Measurements from ENCODE around the gene THAP10.
"Not testable (repeated sequence)": the region's sequence is repeated elsewhere in the genome, so short reads cannot be mapped to it uniquely, and the experiment has no call there.

THAP10 gene

GRCh38 chr15:70859322-70859908 lies 32.8 kb downstream of the THAP10 start:
- H3K4me3 ChIP-seq (replicated peaks; ENCODE audit: low read depth, low read length), result no peak overlapping the region
- no peak for DNase-seq (ENCODE audit: extremely low read depth, low read depth)
- TF ChIP-seq CTCF (IDR thresholded peaks at IDR 0.05; ENCODE audit: low read depth, low read length, missing control alignments), result no peak

DNA sequence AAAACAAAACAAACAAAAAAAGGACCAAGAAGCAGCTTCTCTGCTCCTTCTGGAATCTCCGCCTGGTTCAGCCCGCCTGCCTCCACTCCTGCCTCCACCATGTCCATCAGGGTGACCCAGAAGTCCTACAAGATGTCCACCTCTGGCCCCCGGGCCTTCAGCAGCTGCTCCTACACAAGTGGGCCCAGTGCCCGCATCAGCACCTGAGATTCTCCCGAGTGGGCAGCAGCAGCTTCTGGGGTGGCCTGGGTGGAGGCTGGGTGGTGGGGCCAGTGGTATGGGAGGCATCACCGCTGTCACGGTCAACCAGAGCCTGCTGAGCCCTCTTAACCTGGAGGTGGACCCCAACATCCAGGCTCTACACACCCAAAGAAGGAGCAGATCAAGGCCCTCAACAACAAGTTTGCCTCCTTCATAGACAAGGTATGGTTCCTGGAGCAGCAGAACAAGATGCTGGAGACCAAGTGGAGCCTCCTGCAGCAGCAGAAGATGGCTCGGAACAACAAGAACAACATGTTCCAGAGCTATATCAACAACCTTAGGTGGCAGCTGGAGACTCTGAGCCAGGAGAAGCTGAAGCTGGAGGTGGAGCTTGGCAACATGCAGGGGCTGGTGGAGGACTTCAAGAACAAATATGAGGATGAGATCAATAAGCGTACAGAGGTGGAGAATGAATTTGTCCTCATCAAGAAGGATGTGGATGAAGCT lies 33.5 kb downstream of the THAP10 start:
- not testable (repeated sequence) for DNase-seq (ENCODE audit: extremely low read depth, low read depth); H3K4me3 ChIP-seq (replicated peaks; ENCODE audit: low read depth, low read length)

- TF ChIP-seq CTCF (IDR thresholded peaks at IDR 0.05; ENCODE audit: low read depth, low read length, missing control alignments), result no peak
- no peak for DNase-seq (ENCODE audit: extremely low read depth, low read depth)
- H3K4me3 ChIP-seq (replicated peaks; ENCODE audit: low read depth, low read length), result no peak overlapping the region
Measured at GRCh38 chr15:70857562-70858285, 34.5 kb downstream of the THAP10 start.

- H3K4me3 ChIP-seq (replicated peaks; ENCODE audit: low read depth, low read length), result peak overlapping the region; percentile 13
- DNase-seq (ENCODE audit: extremely low read depth, low read depth), result peak; percentile 91
Measured at GRCh38 chr15:70856884-70857561, 35.2 kb downstream of the THAP10 start.

DNA sequence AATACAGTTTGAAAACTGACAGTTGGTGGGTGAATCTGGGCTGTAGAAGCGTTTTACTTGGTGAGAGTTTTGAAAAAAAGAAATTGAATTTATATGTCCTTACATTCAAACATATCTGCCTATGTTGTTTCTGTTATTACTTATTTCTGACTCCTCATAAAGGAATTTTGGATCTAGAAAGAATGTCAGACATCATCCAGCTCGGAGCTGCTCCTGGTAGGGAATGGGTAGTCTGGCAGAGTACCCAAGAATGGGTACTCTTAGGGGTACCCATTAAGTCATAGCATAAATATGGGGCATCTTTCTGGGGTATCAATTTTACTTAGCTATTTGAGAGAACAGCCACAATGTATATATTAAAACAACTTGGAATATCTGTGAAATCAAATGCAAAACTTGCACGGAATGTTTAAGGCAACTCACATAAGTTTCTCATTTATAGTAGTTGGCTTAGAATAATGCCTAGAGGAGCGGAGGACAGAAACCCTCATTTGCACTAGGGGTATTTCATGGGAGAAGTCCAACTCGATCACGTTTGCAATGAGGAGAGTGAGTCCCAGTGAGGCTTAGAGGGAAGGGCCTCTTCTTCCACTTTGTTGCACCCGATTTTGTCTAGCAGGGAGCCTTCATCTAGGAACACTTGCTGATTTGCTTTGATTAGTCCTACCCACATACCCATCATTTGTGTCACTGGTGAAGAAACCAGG lies 35.9 kb downstream of the THAP10 start:
- DNase-seq (ENCODE audit: extremely low read depth, low read depth), result no peak
- no peak for TF ChIP-seq CTCF (IDR thresholded peaks at IDR 0.05; ENCODE audit: low read depth, low read length, missing control alignments)
- H3K4me3 ChIP-seq (replicated peaks; ENCODE audit: low read depth, low read length), result peak overlapping the region; percentile 13

More at GRCh38 chr15:70856884-70857561, 35.2 kb downstream of the THAP10 start:
- TF ChIP-seq CTCF (IDR thresholded peaks at IDR 0.05; ENCODE audit: low read depth, low read length, missing control alignments), result no peak

DNA sequence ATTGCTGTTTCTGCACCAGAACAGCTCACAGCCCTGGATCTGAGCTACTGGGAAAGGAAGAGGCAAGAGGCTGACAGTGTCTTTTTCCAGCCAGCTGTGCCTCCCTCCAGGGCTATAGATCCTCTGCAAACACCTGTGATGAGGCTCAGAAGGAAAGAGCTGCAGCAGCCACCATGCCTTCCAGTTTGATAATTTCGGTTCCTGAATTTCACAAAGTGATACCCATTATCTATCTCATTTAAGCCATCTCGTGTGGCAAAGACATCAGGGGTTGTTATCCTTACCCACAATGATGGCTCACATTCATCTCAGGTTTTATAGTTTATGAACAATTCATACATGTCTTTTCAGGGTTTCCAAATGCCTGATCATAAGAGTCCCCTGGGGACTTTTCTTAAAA lies 36.5 kb downstream of the THAP10 start:
- DNase-seq (ENCODE audit: extremely low read depth, low read depth), result no peak
- no peak overlapping the region for H3K4me3 ChIP-seq (replicated peaks; ENCODE audit: low read depth, low read length)
- no peak for TF ChIP-seq CTCF (IDR thresholded peaks at IDR 0.05; ENCODE audit: low read depth, low read length, missing control alignments)
